Brain microvascular endothelial cell (primary cell): ENCODE data around the gene CTDNEP1.

ENCODE experiments used
- DNase-seq: peaks from one replicate; pipeline ENCODE4 v3.0.0-alpha.2; 2020
- H3K27ac ChIP-seq: fragments of 250-450 bp; sonication (Bioruptor Pico); 2 replicates; pipeline ENCODE4 v1.5.1; 2020; ENCODE audit warnings: mild to moderate bottlenecking, moderate library complexity
- H3K27me3 ChIP-seq: fragments of 250-450 bp; sonication (Bioruptor Pico); replicated peaks from 2 replicates; pipeline ENCODE4 v1.5.1; 2020; ENCODE audit warnings: mild to moderate bottlenecking
- H3K36me3 ChIP-seq: fragments of 250-450 bp; sonication (Bioruptor Pico); replicated peaks from 2 replicates; pipeline ENCODE4 v1.5.1; 2020; ENCODE audit warnings: mild to moderate bottlenecking
- H3K4me3 ChIP-seq: 2 replicates; pipeline ENCODE4 v1.5.1; 2011; ENCODE audit warnings: low read depth, mild to moderate bottlenecking, control low read depth, low read length, moderate library complexity
- CTCF ChIP-seq: IDR thresholded peaks from 2 replicates; pipeline ENCODE4 v1.5.1; 2011; ENCODE audit warnings: low read depth, mild to moderate bottlenecking, moderate library complexity, low read length, control low read depth, inconsistent platforms; ENCODE audit errors: missing control alignments
- in situ Hi-C: cut with HindIII; loops from 2 replicates; pipeline ENCODE4 v1.10.0; 2017; ENCODE audit warnings: low sequenced_read_pairs, low pct_ligation_motif_present

CTDNEP1 gene

DNA sequence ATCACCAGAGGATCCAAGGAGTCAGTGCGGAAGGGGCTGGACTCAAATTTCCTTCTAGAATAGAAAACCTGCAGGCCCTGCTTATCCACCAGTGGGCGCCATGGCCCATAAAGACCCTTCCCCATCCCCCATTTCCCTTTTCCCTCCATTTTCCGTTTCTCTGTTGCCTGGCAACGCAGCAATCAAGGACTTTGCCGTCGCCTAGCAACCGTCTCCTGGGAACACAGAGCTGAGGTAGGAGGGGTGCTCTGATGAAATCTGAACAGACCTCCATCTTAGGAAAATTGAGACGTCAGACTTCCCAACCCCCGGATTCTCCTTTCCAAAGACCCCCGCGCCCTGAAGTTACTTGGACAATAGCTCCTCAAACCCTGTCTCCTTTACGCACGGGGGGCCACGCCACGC lies 37.6 kb downstream of the CTDNEP1 start:
- in situ Hi-C loops = no loop called here
- peak overlapping the region; percentile 58 for H3K4me3 ChIP-seq
- H3K27me3 ChIP-seq = no peaks in the 10 kb centered on the region
- no peaks in the 10 kb centered on the region for H3K36me3 ChIP-seq
- peak; percentile 70 for DNase-seq
- H3K27ac ChIP-seq = peak overlapping the region; percentile 57
- TF ChIP-seq CTCF = peak; percentile 76

GRCh38 chr17:7211491-7212273 lies 39.9 kb downstream of the CTDNEP1 start:
- peak overlapping the region; percentile 38 for H3K4me3 ChIP-seq
- DNase-seq = no peak
- H3K27ac ChIP-seq = no peak overlapping the region
- H3K36me3 ChIP-seq = no peaks in the 10 kb centered on the region
- no peaks in the 10 kb centered on the region for H3K27me3 ChIP-seq
- in situ Hi-C loops = no loop called here
- TF ChIP-seq CTCF = no peak

GRCh38 chr17:7208754-7209460 lies 42.6 kb downstream of the CTDNEP1 start:
- in situ Hi-C loops = no loop called here
- no peak for DNase-seq
- H3K27ac ChIP-seq = no peak overlapping the region
- H3K4me3 ChIP-seq = no peak overlapping the region
- no peak for TF ChIP-seq CTCF
- no peaks in the 10 kb centered on the region for H3K27me3 ChIP-seq
- no peaks in the 10 kb centered on the region for H3K36me3 ChIP-seq

- Histone ChIP-seq H3K27me3 (no peaks in the 10 kb centered on the region), H3K36me3 (peaks cover 6% of the 10 kb centered on the region), H3K4me3 (no peak overlapping the region), H3K27ac (no peak overlapping the region)
- in situ Hi-C loops = no loop called here
- no peak for TF ChIP-seq CTCF
- DNase-seq = no peak
Measured at GRCh38 chr17:7208027-7208571, 43.4 kb downstream of the CTDNEP1 start.

DNA sequence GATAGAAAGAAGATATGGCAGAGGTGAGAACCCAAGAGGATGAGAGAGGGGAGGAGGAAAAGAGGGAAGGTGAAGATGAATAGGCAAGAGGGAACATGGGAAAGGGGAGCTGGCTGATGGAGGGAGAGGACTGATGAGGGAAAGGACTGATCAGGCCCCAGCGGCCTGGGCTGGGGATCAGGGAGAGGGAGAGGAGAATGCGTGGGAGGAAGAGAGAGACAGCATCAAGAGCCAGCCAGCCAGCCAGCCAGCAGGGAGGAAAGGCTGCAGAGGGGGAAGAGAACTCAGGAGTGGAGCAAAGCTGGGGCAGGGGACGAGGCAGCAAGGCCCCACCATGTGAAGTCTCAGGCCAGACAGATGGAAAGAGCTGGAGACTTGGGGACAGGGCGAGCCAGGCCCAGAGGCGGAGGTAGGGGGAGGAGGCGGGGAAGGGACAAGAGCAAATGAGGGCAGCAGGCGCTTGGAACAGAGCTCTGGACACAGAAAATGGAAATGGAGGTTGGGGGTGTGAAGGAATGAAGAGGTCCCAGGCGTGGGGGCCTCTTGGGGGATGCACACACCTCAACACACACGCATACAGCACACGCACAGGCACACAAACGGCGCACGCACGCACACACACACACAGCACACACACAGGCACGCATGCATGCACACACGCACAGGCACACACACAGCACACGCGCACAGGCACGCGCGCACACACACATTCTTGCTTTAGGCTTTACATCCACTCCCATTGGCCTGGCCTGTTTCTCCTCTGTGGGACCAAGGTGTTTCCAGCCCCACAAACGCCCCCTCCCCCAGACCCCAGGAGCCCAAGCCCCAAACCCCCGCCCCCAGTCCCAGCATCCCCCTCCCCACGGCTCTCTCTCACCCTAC lies 44.2 kb downstream of the CTDNEP1 start:
- TF ChIP-seq CTCF = no peak
- no peak overlapping the region for H3K27ac ChIP-seq

More for the DNA sequence above, 44.2 kb downstream of the CTDNEP1 start:
- no peaks in the 10 kb centered on the region for H3K27me3 ChIP-seq
- DNase-seq = no peak
- peaks cover 14% of the 10 kb centered on the region for H3K36me3 ChIP-seq
- no peak overlapping the region for H3K4me3 ChIP-seq
- in situ Hi-C loops = no loop called here
